CD4-positive, alpha-beta T cell treated with Interleukin-2 at 100 ng/mL for 4 hours (primary cell): ENCODE measurements around the gene PIEZO2.
"Not testable (repeated sequence)": the region's sequence is repeated elsewhere in the genome, so short reads cannot be mapped to it uniquely, and the experiment has no call there.

ENCODE experiments used
- DNase-seq: peaks from one replicate; pipeline ENCODE4 v3.0.0-alpha.2; 2020; ENCODE audit warnings: low spot score

The PIEZO2 gene

GRCh38 chr18:10927286-10927992 lies 221.9 kb downstream of the PIEZO2 start:
- no peak for DNase-seq

DNA sequence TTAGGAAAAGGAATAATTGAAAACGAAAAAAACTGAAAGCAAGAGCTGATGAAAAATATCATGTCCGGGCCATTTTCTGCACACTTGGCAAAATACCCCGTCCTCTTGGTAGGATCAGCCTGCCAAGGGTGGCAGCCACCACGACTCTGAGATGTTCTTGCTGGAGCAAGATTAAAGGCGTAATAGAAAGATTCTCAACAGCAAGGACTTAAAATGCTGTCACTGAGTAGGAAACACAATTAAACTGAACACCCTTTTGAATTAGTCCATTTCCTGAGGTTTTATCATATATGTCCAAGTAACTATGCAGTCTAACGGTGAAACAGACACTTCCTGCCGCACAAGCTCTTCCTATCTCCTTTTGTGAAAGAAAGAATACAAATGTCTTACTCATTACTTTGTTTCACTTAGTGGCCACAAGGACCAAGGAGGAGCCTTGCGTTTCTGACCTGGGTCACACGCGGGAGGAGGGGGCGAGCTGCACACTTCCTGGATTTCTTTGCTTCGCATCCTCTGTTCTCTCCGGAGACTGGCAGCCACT lies 222.7 kb downstream of the PIEZO2 start:
- DNase-seq: no peak

DNA sequence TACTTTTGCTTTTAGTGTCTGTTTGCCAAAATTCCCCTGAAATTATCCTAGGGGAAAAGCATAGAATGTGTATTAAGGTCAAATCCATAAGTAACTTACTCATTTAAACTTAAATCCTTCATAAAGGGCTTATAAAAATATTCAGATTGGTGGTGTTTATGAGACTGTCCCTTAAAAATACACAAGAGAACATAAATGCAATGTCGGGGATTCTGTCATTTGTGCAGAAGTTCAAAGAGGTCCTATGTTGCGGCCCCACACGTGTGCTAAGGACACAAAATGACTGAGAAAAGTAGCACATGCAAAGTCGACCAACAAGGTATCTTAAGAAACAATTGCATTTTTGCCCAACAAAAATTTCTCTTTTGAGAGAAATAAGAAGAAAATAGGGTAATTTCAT lies 225.1 kb downstream of the PIEZO2 start:
- DNase-seq: no peak

GRCh38 chr18:10923551-10924070 lies 225.8 kb downstream of the PIEZO2 start:
- DNase-seq: no peak

DNA sequence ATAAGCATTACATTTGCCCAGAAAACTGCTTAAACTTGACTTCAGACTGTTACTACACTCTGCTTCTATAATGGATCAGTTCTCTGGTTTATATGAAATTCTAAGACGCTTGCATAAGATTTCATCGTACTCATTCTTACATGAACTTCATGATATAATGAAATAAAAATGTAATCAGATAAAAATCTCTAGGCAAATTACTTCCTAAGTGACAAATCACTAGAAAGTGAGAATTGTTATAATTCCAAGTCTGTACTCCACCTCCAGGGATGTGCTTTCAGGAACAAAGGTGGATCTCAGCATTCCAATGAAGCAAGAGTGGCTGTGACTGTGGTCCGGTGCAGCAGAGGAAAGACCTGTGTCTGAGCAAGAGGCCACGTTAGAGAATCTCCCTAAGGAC lies 226.2 kb downstream of the PIEZO2 start:
- no peak for DNase-seq

DNA sequence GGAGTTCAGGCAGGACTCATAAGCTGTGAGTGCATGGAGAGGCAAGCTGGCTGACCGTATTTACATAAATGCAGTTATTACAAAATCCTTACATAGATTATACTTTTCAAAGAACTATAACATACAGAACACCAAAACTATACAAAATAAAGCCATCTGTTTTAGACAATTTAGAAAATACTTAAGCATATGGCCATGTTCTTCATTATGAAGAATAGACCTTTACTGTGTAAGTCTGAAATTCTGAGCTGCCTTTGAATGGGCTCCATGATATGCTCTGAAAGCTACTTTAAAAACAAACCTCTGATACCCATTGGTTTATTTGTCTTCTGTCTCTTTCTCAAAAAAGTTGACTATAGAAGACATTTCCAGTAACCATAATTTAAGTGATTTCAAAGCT lies 226.7 kb downstream of the PIEZO2 start:
- DNase-seq: not testable (repeated sequence)

GRCh38 chr18:10920309-10920708 lies 229.1 kb downstream of the PIEZO2 start:
- not testable (repeated sequence) for DNase-seq

DNA sequence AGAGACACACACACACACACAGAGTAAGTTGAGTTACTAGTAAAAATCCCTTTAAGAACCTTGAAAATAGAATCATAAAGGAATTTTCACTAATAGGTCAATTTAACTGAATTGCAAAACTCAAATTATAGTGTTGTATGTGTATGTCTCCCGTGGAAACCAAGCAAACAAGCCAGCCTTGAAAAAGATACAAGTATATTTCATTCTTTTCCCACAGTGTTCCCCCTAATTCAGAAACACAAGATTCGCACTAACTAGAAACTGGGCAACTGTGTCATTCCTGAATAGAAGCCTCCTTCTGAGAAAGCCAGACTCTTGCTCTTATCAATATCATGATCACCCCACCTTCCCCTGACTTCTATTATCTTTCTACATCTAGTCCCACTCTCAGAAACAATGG lies 229.5 kb downstream of the PIEZO2 start:
- DNase-seq: no peak

GRCh38 chr18:10916865-10917264 lies 232.5 kb downstream of the PIEZO2 start:
- no peak for DNase-seq

DNA sequence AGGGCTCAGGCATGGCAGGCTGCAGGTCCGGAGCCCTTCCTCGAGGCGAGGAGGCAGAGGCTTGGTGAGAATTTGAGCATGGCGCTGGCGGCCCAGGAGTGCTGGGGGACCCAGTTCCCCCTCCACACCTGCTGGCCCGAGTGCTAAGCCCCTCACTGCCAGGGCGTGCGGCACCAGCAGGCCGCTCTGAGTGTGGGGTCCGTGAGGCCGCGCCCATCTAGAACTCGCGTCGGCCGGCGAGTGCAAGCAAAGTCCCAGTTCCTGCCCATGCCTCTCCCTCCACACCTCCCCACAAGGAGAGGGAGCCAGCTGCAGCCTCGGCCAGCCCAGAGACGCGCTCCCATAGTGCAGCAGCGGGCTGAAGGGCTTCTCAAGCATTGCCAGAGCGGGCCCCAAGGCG lies 233.0 kb downstream of the PIEZO2 start:
- no peak for DNase-seq

- not testable (repeated sequence) for DNase-seq
These were observed 233.6 kb downstream of the PIEZO2 start for GRCh38 chr18:10915748-10916147.

GRCh38 chr18:10914610-10915009 lies 234.8 kb downstream of the PIEZO2 start:
- DNase-seq: not testable (repeated sequence)

- no peak for DNase-seq
These were observed 235.4 kb downstream of the PIEZO2 start for GRCh38 chr18:10913919-10914318.

- no peak for DNase-seq
These were observed 236.4 kb downstream of the PIEZO2 start for GRCh38 chr18:10912790-10913545.

GRCh38 chr18:10909724-10910123 lies 239.6 kb downstream of the PIEZO2 start:
- DNase-seq: no peak

- no peak for DNase-seq
These were observed 240.6 kb downstream of the PIEZO2 start for GRCh38 chr18:10908760-10909159.

DNA sequence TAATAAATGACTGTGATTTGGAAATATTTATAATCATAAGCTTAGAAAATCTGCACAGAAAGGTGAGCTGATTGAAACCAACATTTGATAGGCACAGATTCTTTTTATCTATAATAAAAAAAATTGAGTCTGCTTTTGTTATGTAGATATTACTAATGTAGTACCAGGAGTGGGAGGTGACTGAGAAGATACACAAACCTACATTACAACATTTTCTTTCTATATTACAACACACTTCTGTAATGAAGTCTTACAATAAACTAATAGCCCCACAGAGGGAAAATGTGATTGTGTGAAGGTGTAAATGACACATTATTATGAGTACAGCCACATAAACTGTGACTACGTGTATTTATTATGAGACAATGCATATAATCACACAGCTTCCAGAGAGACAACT lies 241.6 kb downstream of the PIEZO2 start:
- no peak for DNase-seq

GRCh38 chr18:10901329-10901728 lies 248.0 kb downstream of the PIEZO2 start:
- no peak for DNase-seq

- DNase-seq: no peak
These were observed 248.9 kb downstream of the PIEZO2 start for GRCh38 chr18:10900435-10900834.

DNA sequence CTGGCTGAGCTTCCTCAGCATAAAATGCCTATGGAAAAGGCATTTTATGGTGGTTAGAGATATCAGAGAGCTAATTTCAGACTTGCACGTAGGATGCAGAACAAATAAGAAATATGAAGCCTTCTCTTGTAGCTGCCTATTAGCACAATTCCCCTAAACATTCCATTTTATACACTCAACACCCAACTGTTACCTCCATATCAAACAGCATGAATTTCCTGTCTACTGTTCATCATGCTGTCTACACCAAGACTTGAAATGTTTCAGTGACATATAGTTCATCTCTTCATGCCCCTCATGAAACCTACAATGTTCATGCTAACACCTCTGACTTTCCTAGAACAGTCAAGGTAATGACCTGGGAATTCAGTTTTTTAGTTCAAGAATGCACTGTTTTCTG lies 249.9 kb downstream of the PIEZO2 start:
- DNase-seq: no peak

GRCh38 chr18:10898417-10898974 lies 250.9 kb downstream of the PIEZO2 start:
- no peak for DNase-seq

GRCh38 chr18:10896851-10897250 lies 252.5 kb downstream of the PIEZO2 start:
- DNase-seq: no peak

DNA sequence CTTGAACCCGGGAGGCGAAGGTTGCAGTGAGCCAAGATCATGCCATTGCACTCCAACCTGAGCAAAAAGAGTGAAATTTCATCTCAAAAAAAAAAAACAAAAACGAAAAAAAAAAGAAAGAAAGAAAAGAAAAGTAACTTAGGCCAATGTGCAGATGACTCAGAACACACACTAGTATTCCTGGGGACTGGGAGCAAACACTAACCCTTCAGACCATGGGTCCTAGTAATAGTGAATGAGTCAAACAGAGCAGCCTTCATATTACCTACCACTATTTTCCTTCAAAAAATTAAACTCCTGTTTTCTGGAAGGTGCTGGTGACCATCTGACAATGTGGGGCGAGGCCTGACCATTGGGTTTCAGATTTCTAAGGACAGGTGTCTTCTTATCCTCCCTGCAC lies 253.4 kb downstream of the PIEZO2 start:
- no peak for DNase-seq
